Smooth muscle cell (in vitro differentiated cells): ENCODE results near the gene BCAS3. TPM values are rescaled to one million over a fixed set of nuclear protein-coding genes. Genes with fewer than 3 reads are reported as not detected.
"Not testable (repeated sequence)": the region's sequence is repeated elsewhere in the genome, so short reads cannot be mapped to it uniquely, and the experiment has no call there.

ENCODE experiments used
- DNase-seq: peaks from one replicate; lab custom pipeline; 2025; ENCODE audit not compliant: unreplicated experiment; lab: John Stamatoyannopoulos, UW
- H2AFZ ChIP-seq: fragments of 200-600 bp; sonication (generic); 2 replicates; pipeline ENCODE4 v1.6.0; 2016; ENCODE audit warnings: antibody characterized with exemption, low read depth, mild to moderate bottlenecking
- H3F3A ChIP-seq: fragments of 200-600 bp; sonication (generic); 2 replicates; pipeline ENCODE4 v1.6.0; 2017; ENCODE audit warnings: antibody characterized with exemption, low read depth
- H3K27ac ChIP-seq: fragments of 200-600 bp; sonication (generic); 2 replicates; pipeline ENCODE4 v1.5.1; 2016; ENCODE audit warnings: low read depth, mild to moderate bottlenecking
- H3K27me3 ChIP-seq: fragments of 200-600 bp; sonication (generic); 2 replicates; pipeline ENCODE4 v1.6.1; 2016; ENCODE audit warnings: low read depth, mild to moderate bottlenecking
- H3K36me3 ChIP-seq: fragments of 200-600 bp; sonication (generic); 2 replicates; pipeline ENCODE4 v1.5.1; 2016; ENCODE audit warnings: low read depth
- H3K4me1 ChIP-seq: fragments of 200-600 bp; sonication (generic); 2 replicates; pipeline ENCODE4 v1.5.1; 2016; ENCODE audit warnings: low read depth
- H3K4me2 ChIP-seq: fragments of 200-600 bp; sonication (generic); 2 replicates; pipeline ENCODE4 v1.6.0; 2016; ENCODE audit warnings: mild to moderate bottlenecking
- H3K4me3 ChIP-seq: fragments of 200-600 bp; sonication (generic); 2 replicates; pipeline ENCODE4 v1.5.1; 2016; ENCODE audit warnings: mild to moderate bottlenecking
- H3K79me2 ChIP-seq: fragments of 200-600 bp; sonication (generic); 2 replicates; pipeline ENCODE4 v1.6.0; 2016; ENCODE audit warnings: low read depth, mild to moderate bottlenecking
- H3K9ac ChIP-seq: fragments of 200-600 bp; sonication (generic); 2 replicates; pipeline ENCODE4 v1.6.0; 2016; ENCODE audit warnings: low read depth
- H3K9me3 ChIP-seq: fragments of 200-600 bp; sonication (generic); replicated peaks from 2 replicates; pipeline ENCODE4 v1.5.1; 2016; ENCODE audit warnings: low read depth
- H4K20me1 ChIP-seq: fragments of 200-600 bp; sonication (generic); 2 replicates; pipeline ENCODE4 v1.6.0; 2016; ENCODE audit warnings: low read depth
- WGBS: methylation state at CpG from one replicate; pipeline ENCODE4 v1.1.7; 2016; ENCODE audit warnings: low lambda C conversion rate; 5-methylcytosine and 5-hydroxymethylcytosine counted together
- polyA plus RNA-seq: library from polyadenylated mRNA; unstranded; fragments of >200 nt; fragmentation: Nextera tagmentation; extraction: Ambion mirVana; gene quantifications from 2 replicates; pipeline ENCODE4 v1.2.1, GENCODE V29; 2016
- total RNA-seq: library from RNA; depleted of rRNA; stranded (reverse); fragments of >200 nt; gene quantifications from 2 replicates; pipeline ENCODE4 v1.2.3, GENCODE V29; 2014
- TF ChIP-seq, protein P1 (sequence below): fragments of 200-600 bp; sonication (generic); IDR thresholded peaks from 2 replicates; pipeline ENCODE4 v1.5.1; 2017; ENCODE audit warnings: borderline replicate concordance, mild to moderate bottlenecking, antibody characterized with exemption; ENCODE audit not compliant: insufficient read depth, poor library complexity, severe bottlenecking

The BCAS3 gene
- total and polyA plus RNA-seq, 2 experiments from 2014 or later, result 17.2 to 54.5 TPM

DNA sequence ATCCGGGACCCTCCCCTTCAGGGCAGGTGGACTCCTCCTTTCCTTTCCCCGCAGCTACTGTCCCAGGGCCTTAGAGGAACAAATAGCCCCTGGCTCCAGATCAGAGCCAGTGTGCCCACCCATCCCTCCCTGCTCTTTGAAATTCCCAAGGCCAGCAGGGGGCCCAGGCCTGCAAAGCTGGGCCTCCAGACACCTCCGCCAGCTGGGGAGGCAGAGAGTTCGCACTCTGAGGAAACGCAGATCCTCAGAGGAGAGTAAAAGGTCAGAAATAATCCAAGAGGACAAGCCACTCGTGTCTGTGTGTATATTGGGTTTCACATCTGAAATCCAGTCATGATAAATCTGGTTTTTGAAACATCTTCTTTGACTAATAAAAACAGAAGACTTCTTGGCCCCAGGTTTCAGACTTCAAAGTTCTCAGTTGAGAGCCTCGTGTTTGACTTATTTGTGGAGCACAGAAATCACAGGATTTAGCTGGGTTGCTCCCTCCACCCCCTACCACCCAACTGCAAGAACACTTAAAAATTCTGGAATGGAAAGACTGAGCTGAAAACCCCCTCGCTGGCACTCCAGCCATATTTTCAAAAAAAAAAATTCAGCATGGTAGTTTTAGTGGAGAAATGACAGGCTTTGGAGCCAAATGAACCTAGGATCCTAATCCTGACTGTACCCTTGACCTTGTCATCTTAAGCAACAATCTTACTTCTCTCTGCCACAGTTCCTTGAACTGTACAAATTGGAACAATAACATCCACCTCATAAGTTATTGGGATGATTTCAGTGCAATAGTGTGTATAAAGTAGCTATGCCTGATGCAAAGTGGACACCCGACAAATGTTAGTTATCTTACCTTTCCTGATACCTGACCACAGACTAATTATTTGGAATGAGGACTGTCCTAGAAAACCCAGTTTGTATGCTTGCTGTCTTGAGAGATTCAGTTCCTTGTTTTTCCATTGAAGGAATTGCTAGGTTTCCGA is 677.5 kb downstream of the BCAS3 start:
- DNase-seq, result no peak
- H3K9me3 ChIP-seq, result no peaks in the 10 kb centered on the region
- no peak overlapping the region for H3K27ac ChIP-seq
- H3K27me3 ChIP-seq, result no peaks in the 10 kb centered on the region
- H3F3A ChIP-seq, result peaks cover 4% of the 10 kb centered on the region
- peaks cover 14% of the 10 kb centered on the region for H3K4me1 ChIP-seq
- no peak overlapping the region for H3K4me2 ChIP-seq
- no peak overlapping the region for H2AFZ ChIP-seq
- H4K20me1 ChIP-seq, result no peaks in the 10 kb centered on the region
- 60% methylated on average over 10 of the region's 10 CpGs for WGBS
- TF ChIP-seq, protein P1, sequence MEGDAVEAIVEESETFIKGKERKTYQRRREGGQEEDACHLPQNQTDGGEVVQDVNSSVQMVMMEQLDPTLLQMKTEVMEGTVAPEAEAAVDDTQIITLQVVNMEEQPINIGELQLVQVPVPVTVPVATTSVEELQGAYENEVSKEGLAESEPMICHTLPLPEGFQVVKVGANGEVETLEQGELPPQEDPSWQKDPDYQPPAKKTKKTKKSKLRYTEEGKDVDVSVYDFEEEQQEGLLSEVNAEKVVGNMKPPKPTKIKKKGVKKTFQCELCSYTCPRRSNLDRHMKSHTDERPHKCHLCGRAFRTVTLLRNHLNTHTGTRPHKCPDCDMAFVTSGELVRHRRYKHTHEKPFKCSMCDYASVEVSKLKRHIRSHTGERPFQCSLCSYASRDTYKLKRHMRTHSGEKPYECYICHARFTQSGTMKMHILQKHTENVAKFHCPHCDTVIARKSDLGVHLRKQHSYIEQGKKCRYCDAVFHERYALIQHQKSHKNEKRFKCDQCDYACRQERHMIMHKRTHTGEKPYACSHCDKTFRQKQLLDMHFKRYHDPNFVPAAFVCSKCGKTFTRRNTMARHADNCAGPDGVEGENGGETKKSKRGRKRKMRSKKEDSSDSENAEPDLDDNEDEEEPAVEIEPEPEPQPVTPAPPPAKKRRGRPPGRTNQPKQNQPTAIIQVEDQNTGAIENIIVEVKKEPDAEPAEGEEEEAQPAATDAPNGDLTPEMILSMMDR, result no peak
- no peaks in the 10 kb centered on the region for H3K79me2 ChIP-seq
- H3K36me3 ChIP-seq, result no peaks in the 10 kb centered on the region
- H3K4me3 ChIP-seq, result no peak overlapping the region
- no peak overlapping the region for H3K9ac ChIP-seq

GRCh38 chr17:61357061-61357460 is 679.4 kb downstream of the BCAS3 start:
- H3K9ac ChIP-seq, H3K27me3 ChIP-seq, H3K9me3 ChIP-seq, H3K4me3 ChIP-seq, H3K4me2 ChIP-seq, H3K79me2 ChIP-seq, H4K20me1 ChIP-seq, DNase-seq, H2AFZ ChIP-seq, H3K27ac ChIP-seq, H3F3A ChIP-seq, H3K36me3 ChIP-seq: not testable (repeated sequence)
- WGBS, result 96% methylated on average over 3 of the region's 3 CpGs
- H3K4me1 ChIP-seq, result peaks cover 21% of the 10 kb centered on the region

GRCh38 chr17:61359513-61359912 is 681.9 kb downstream of the BCAS3 start:
- H3K36me3 ChIP-seq, H3F3A ChIP-seq, DNase-seq, H3K4me2 ChIP-seq, H4K20me1 ChIP-seq, H3K9ac ChIP-seq, H3K27ac ChIP-seq, H3K79me2 ChIP-seq, H3K4me3 ChIP-seq, H3K27me3 ChIP-seq, H3K9me3 ChIP-seq, H2AFZ ChIP-seq: not testable (repeated sequence)
- 96% methylated on average over 9 of the region's 9 CpGs for WGBS
- H3K4me1 ChIP-seq, result peaks cover 12% of the 10 kb centered on the region

DNA sequence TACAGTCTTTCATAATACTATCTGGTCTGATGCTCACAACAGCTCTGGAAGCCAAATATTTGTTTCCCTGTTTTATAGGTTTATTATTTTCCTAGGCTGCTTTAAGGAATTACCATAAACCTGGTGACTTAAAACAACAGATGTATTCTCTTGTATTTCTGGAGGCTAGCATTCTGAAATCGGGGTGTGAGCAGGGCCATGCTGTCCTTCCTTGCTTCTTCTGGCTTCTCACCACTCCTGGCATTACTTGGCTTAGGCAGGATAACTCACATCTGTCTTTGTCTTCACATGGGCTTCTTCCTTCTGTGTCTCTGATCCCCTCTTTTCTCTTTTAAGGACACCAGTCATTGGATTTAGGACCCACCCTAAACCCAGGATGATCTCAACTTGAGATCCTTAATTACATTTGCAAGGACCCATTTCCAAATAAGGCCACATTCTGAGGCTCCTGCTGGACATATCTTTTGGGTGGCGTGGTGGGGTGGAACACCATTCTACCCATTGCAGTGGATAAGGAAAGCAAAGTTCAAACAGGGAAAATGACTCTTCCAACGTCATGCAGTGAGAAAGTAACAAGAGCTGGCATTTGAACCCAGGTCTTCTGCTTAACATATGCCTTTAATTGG is 682.8 kb downstream of the BCAS3 start:
- DNase-seq, result no peak
- Histone ChIP-seq H4K20me1 (no peaks in the 10 kb centered on the region), H3K9me3 (no peaks in the 10 kb centered on the region), H3K36me3 (no peaks in the 10 kb centered on the region), H3K4me3 (no peak overlapping the region), H3K4me2 (peak overlapping the region; percentile 71), H3K27me3 (no peaks in the 10 kb centered on the region), H3K4me1 (peaks cover 7% of the 10 kb centered on the region), H3K9ac (no peak overlapping the region), H3K79me2 (no peaks in the 10 kb centered on the region), H2AFZ (no peak overlapping the region), H3K27ac (no peak overlapping the region), H3F3A (peaks cover 4% of the 10 kb centered on the region)
- 94% methylated on average over 3 of the region's 3 CpGs for WGBS
- TF ChIP-seq, protein P1, result no peak
